Upper lobe of left lung (tissue), 4 donors: ENCODE data around the gene ADAM22.

Experiments
- EP300 ChIP-seq, 4 donors: sonication (generic); formaldehyde crosslinking; IDR thresholded peaks; one replicate each; pipeline ENCODE4 v1.5.1; 2017; ENCODE audit warnings: antibody characterized with exemption in 4 of 4, control low read depth in 2 of 4
- POLR2A ChIP-seq, 4 donors: fragments of 450-650 bp; IDR thresholded peaks; one replicate each; pipeline ENCODE4 v1.5.1; 2016 to 2017; ENCODE audit warnings: antibody characterized with exemption in 4 of 4, mild to moderate bottlenecking in 2 of 4
- TF ChIP-seq, protein P1 (sequence below), 6 experiments: fragments of 450-650 bp in 4 of 6; fragments of 200-600 bp in 2 of 6; sonication (generic) in 2 of 6; IDR thresholded peaks; one replicate each; pipeline ENCODE4 v1.5.1; 2016 to 2019; ENCODE audit warnings: antibody characterized with exemption in 6 of 6

DNA sequence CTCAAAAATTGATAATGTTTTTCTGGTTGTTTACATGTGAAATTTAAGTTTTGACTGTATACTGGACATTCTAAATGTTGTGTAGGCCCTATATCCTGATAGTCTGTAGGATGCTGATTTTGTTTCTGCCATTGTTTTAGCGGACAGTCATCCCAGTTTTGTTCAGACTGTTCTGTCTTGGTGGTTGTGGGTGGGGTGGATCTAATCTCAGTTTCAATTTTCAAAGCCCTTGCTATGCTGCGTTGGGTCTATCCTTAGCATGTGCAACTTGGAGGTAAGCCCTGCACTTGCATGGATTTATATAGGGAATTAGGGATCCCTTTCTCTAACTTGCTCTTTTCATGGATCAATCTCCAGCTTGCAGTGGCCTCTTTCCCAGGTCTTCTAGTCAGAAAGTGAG lies 38.7 kb upstream of the ADAM22 start:
- TF ChIP-seq, protein P1, sequence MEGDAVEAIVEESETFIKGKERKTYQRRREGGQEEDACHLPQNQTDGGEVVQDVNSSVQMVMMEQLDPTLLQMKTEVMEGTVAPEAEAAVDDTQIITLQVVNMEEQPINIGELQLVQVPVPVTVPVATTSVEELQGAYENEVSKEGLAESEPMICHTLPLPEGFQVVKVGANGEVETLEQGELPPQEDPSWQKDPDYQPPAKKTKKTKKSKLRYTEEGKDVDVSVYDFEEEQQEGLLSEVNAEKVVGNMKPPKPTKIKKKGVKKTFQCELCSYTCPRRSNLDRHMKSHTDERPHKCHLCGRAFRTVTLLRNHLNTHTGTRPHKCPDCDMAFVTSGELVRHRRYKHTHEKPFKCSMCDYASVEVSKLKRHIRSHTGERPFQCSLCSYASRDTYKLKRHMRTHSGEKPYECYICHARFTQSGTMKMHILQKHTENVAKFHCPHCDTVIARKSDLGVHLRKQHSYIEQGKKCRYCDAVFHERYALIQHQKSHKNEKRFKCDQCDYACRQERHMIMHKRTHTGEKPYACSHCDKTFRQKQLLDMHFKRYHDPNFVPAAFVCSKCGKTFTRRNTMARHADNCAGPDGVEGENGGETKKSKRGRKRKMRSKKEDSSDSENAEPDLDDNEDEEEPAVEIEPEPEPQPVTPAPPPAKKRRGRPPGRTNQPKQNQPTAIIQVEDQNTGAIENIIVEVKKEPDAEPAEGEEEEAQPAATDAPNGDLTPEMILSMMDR (IDR thresholded peaks at IDR 0.05) = no peak
- no peak for TF ChIP-seq POLR2A (IDR thresholded peaks at IDR 0.05)
- TF ChIP-seq EP300 (IDR thresholded peaks at IDR 0.05) = no peak
